Thymus (tissue), 11 donors: ENCODE results near the gene GMCL2. TPM values are rescaled to one million over a fixed set of nuclear protein-coding genes. Genes with fewer than 3 reads are reported as not detected.
"Not testable (repeated sequence)": the region's sequence is repeated elsewhere in the genome, so short reads cannot be mapped to it uniquely, and the experiment has no call there.

Experiments
- DNase-seq, 9 donors: peaks; one replicate each; pipeline ENCODE4 v3.0.0-alpha.2; 2013; ENCODE audit warnings: low spot score in 9 of 9, low read depth in 6 of 9, missing footprints in 1 of 9
- H3K27ac ChIP-seq, 2 donors: one replicate each; pipeline ENCODE4 v1.5.1; 2013; ENCODE audit warnings: control low read depth in 1 of 2, low read depth in 1 of 2, low read length in 1 of 2, mild to moderate bottlenecking in 1 of 2, moderate library complexity in 1 of 2
- H3K27me3 ChIP-seq, 2 donors: one replicate each; pipeline ENCODE4 v1.5.1; 2013; ENCODE audit warnings: low read length in 1 of 2; ENCODE audit not compliant: control insufficient read depth in 2 of 2, insufficient read depth in 1 of 2
- H3K36me3 ChIP-seq, 2 donors: one replicate each; pipeline ENCODE4 v1.5.1; 2013; ENCODE audit warnings: low read length in 1 of 2, mild to moderate bottlenecking in 1 of 2, moderate library complexity in 1 of 2; ENCODE audit not compliant: control insufficient read depth in 2 of 2, insufficient read depth in 2 of 2
- H3K4me1 ChIP-seq, 2 donors: one replicate each; pipeline ENCODE4 v1.5.1; 2013; ENCODE audit warnings: low read length in 2 of 2; ENCODE audit not compliant: control insufficient read depth in 2 of 2, insufficient read depth in 2 of 2
- H3K4me3 ChIP-seq, 2 donors: one replicate each; pipeline ENCODE4 v1.5.1; 2013; ENCODE audit warnings: low read length in 2 of 2, control low read depth in 1 of 2, mild to moderate bottlenecking in 1 of 2
- H3K9me3 ChIP-seq, 2 donors: one replicate each; pipeline ENCODE4 v1.5.1; 2013; ENCODE audit warnings: low read length in 1 of 2, mild to moderate bottlenecking in 1 of 2; ENCODE audit not compliant: control insufficient read depth in 2 of 2, insufficient read depth in 1 of 2
- WGBS: extraction: QIAGEN DNeasy Blood & Tissue Kit; methylation state at CpG from one replicate; pipeline ENCODE4 v1.1.7; 2013; 5-methylcytosine and 5-hydroxymethylcytosine counted together
- polyA plus RNA-seq: library from polyadenylated mRNA; stranded (reverse); fragments of 200-250 nt; gene quantifications from one replicate; pipeline ENCODE4 v1.2.3, GENCODE V29; 2013
- total RNA-seq: library from RNA; stranded (reverse); fragments of 120-200 nt; gene quantifications from one replicate; pipeline ENCODE4 v1.2.4, GENCODE V29; 2013
- donor health status: healthy.

GMCL2 gene
- total and polyA plus RNA-seq, 2 donors: under 0.01 TPM

GRCh38 chr5:178232124-178232919 is 45.2 kb upstream of the GMCL2 start, which contains the start of gene PHYKPL:
Gene PHYKPL (minus strand): TSS chr5:178232802. CDS start chr5:178232550, 252 bp downstream.
- H3K4me1 ChIP-seq: peaks cover 14 to 37% of the 10 kb centered on the region in 2 donors
- peak in 7 of 9 donors; percentile 53 to 85 (median 60) for DNase-seq

GRCh38 chr5:178231539-178232123 is 44.5 kb upstream of the GMCL2 start:
- H3K4me1 ChIP-seq: peaks cover 14 to 31% of the 10 kb centered on the region in 2 donors
- 37% methylated on average over 21 of the region's 21 CpGs for WGBS
- H3K27ac ChIP-seq: peak overlapping the region; percentile 26 to 97
- no peak for DNase-seq
- H3K27me3 ChIP-seq: no peaks in the 10 kb centered on the region
- H3K9me3 ChIP-seq: peaks cover 0 to 4% of the 10 kb centered on the region in 2 donors
- peak overlapping the region; percentile 87 to 89 for H3K4me3 ChIP-seq
- peaks cover 41% of the 10 kb centered on the region in 2 donors for H3K36me3 ChIP-seq

More at GRCh38 chr5:178232124-178232919, 45.2 kb upstream of the GMCL2 start, which contains the start of gene PHYKPL:
- WGBS: under 1% methylated on average over 102 of the region's 102 CpGs
- Histone ChIP-seq H3K36me3 (peaks cover 36 to 37% of the 10 kb centered on the region in 2 donors), H3K27me3 (no peaks in the 10 kb centered on the region), H3K9me3 (peaks cover 0 to 4% of the 10 kb centered on the region in 2 donors), H3K27ac (peak within 1 kb of the TSS; percentile 70 to 97), H3K4me3 (peak within 1 kb of the TSS; percentile 87 to 89)

- DNase-seq: no peak
- peak overlapping the region in 1 of 2 donors; percentile 87 for H3K4me3 ChIP-seq
- H3K27me3 ChIP-seq: no peaks in the 10 kb centered on the region
- peaks cover 14 to 31% of the 10 kb centered on the region in 2 donors for H3K4me1 ChIP-seq
- peaks cover 0 to 4% of the 10 kb centered on the region in 2 donors for H3K9me3 ChIP-seq
- no peak overlapping the region for H3K27ac ChIP-seq
- 93% methylated on average over 9 of the region's 9 CpGs for WGBS
- peaks cover 43 to 45% of the 10 kb centered on the region in 2 donors for H3K36me3 ChIP-seq
Observed at GRCh38 chr5:178230879-178231538, 43.8 kb upstream of the GMCL2 start.

- Histone ChIP-seq H3K4me3 (no peak overlapping the region), H3K9me3 (peaks cover 0 to 4% of the 10 kb centered on the region in 2 donors), H3K36me3 (peaks cover 47 to 50% of the 10 kb centered on the region in 2 donors), H3K4me1 (peaks cover 14 to 29% of the 10 kb centered on the region in 2 donors), H3K27ac (no peak overlapping the region), H3K27me3 (no peaks in the 10 kb centered on the region)
- no peak for DNase-seq
- WGBS: 93% methylated on average over 10 of the region's 10 CpGs
Observed at GRCh38 chr5:178229861-178230260, 42.7 kb upstream of the GMCL2 start.

GRCh38 chr5:178229111-178229510 is 41.9 kb upstream of the GMCL2 start:
- DNase-seq, H3K4me3 ChIP-seq, H3K27ac ChIP-seq, H3K9me3 ChIP-seq, H3K27me3 ChIP-seq: not testable (repeated sequence)
- WGBS: 98% methylated on average over 13 of the region's 13 CpGs
- peaks cover 52 to 57% of the 10 kb centered on the region in 2 donors for H3K36me3 ChIP-seq
- peaks cover 11 to 26% of the 10 kb centered on the region in 2 donors for H3K4me1 ChIP-seq

GRCh38 chr5:178228609-178229008 is 41.4 kb upstream of the GMCL2 start:
- Histone ChIP-seq H3K27me3 (no peaks in the 10 kb centered on the region), H3K9me3 (no peaks in the 10 kb centered on the region), H3K4me1 (peaks cover 11 to 26% of the 10 kb centered on the region in 2 donors), H3K4me3 (no peak overlapping the region), H3K36me3 (peaks cover 53 to 62% of the 10 kb centered on the region in 2 donors), H3K27ac (no peak overlapping the region)
- WGBS: 98% methylated on average over 11 of the region's 11 CpGs
- no peak for DNase-seq

GRCh38 chr5:178227929-178228328 is 40.8 kb upstream of the GMCL2 start:
- Histone ChIP-seq H3K4me1 (peaks cover 8 to 20% of the 10 kb centered on the region in 2 donors), H3K4me3 (no peak overlapping the region), H3K27me3 (no peaks in the 10 kb centered on the region), H3K36me3 (peaks cover 53 to 68% of the 10 kb centered on the region in 2 donors), H3K27ac (no peak overlapping the region), H3K9me3 (no peaks in the 10 kb centered on the region)
- 93% methylated on average over 3 of the region's 3 CpGs for WGBS
- DNase-seq: no peak

GRCh38 chr5:178227138-178227659 is 40.0 kb upstream of the GMCL2 start:
- H3K27ac ChIP-seq: no peak overlapping the region
- 99% methylated on average over 4 of the region's 4 CpGs for whole genome bisulfite sequencing
- H3K4me1 ChIP-seq: peaks cover 8 to 17% of the 10 kb centered on the region in 2 donors
- H3K36me3 ChIP-seq: peaks cover 60 to 76% of the 10 kb centered on the region in 2 donors
- DNase-seq: no peak
- no peaks in the 10 kb centered on the region for H3K27me3 ChIP-seq
- no peaks in the 10 kb centered on the region for H3K9me3 ChIP-seq
- H3K4me3 ChIP-seq: no peak overlapping the region
